H1 (cell line): ENCODE results near the gene SMIM17. TPM values are rescaled to one million over a fixed set of nuclear protein-coding genes. Genes with fewer than 3 reads are reported as not detected.

Source experiments
- CTCF ChIA-PET: fragments of 300-600 bp; sonication (Branson Sonifier 250); formaldehyde crosslinking; loops from one replicate; lab custom pipeline; 2021; ENCODE audit not compliant: partially characterized antibody; lab: Charles Lee
- POLR2A ChIA-PET: fragments of 300-600 bp; sonication (Branson Sonifier 250); formaldehyde crosslinking; loops from one replicate; lab custom pipeline; 2021; ENCODE audit warnings: inconsistent platforms; ENCODE audit not compliant: partially characterized antibody; lab: Charles Lee
- DNase-seq, 2 experiments: peaks; one replicate each; pipeline versions ENCODE4 v3.0.0 to v3.0.0-alpha.2; 2010 to 2022; ENCODE audit warnings: low spot score in 2 of 2, low read depth in 1 of 2, mixed read lengths in 1 of 2
- FAIRE-seq: peaks from 2 replicates; lab custom pipeline; 2011; peaks lifted over from hg19 to GRCh38; lab: Jason Lieb, UNC
- H2AFZ ChIP-seq: 2 replicates; pipeline ENCODE4 v1.8.1; 2012; ENCODE audit warnings: low read length, inconsistent platforms
- H2AK5ac ChIP-seq: 2 replicates; pipeline ENCODE4 v1.6.1; 2013; ENCODE audit warnings: low read depth, low read length
- H2BK120ac ChIP-seq: replicated peaks from 2 replicates; pipeline ENCODE3; 2013; ENCODE audit warnings: low read depth, low read length, inconsistent platforms
- H2BK12ac ChIP-seq: 2 replicates; pipeline ENCODE4 v1.6.1; 2013; ENCODE audit warnings: low read depth, low read length
- H2BK15ac ChIP-seq: 2 replicates; pipeline ENCODE4 v1.6.1; 2013; ENCODE audit warnings: low read length
- H2BK20ac ChIP-seq: 2 replicates; pipeline ENCODE4 v1.6.1; 2013; ENCODE audit warnings: low read length
- H2BK5ac ChIP-seq: 2 replicates; pipeline ENCODE4 v1.6.1; 2013; ENCODE audit warnings: low read depth, low read length
- H3K14ac ChIP-seq: 2 replicates; pipeline ENCODE4 v1.6.1; 2013; ENCODE audit warnings: inconsistent platforms; ENCODE audit not compliant: insufficient read length
- H3K18ac ChIP-seq: 2 replicates; pipeline ENCODE4 v1.6.1; 2013; ENCODE audit warnings: low read length; ENCODE audit errors: extremely low read depth
- H3K23ac ChIP-seq: 2 replicates; pipeline ENCODE4 v1.6.1; 2013; ENCODE audit warnings: inconsistent platforms; ENCODE audit not compliant: insufficient read length
- H3K23me2 ChIP-seq: 2 replicates; pipeline ENCODE4 v1.6.1; 2013; ENCODE audit warnings: low read depth, low read length
- H3K27ac ChIP-seq: 2 replicates; pipeline ENCODE4 v1.6.1; 2011; ENCODE audit warnings: low read depth, low read length, inconsistent platforms
- H3K27me3 ChIP-seq, 4 experiments: replicated peaks in 1 of 4; 1 replicate in 1 of 4; 2 replicates in 3 of 4; pipeline versions ENCODE4 v1.6.1 to v1.8.1; 2011 to 2013; ENCODE audit warnings: low read length in 3 of 4, mild to moderate bottlenecking in 3 of 4, inconsistent platforms in 2 of 4, mixed read lengths in 2 of 4, moderate library complexity in 1 of 4; ENCODE audit not compliant: control insufficient read depth in 3 of 4, insufficient read depth in 3 of 4; ENCODE audit errors: extremely low read depth in 1 of 4
- H3K36me3 ChIP-seq, 4 experiments: 2 replicates each; pipeline versions ENCODE4 v1.6.1 to v1.8.1; 2011 to 2013; ENCODE audit warnings: mild to moderate bottlenecking in 4 of 4, low read length in 3 of 4, moderate library complexity in 2 of 4, control low read depth in 1 of 4, inconsistent platforms in 1 of 4; ENCODE audit not compliant: insufficient read depth in 4 of 4, control insufficient read depth in 2 of 4
- H3K4ac ChIP-seq: replicated peaks from 2 replicates; pipeline ENCODE3; 2013; ENCODE audit warnings: low read length, low read depth, mixed read lengths, inconsistent platforms; ENCODE audit not compliant: insufficient read length
- H3K4me1 ChIP-seq, 4 experiments: replicated peaks in 1 of 4; 1 replicate in 1 of 4; 2 replicates in 3 of 4; pipeline versions ENCODE4 v1.6.1 to v1.8.1; 2011 to 2013; ENCODE audit warnings: low read length in 3 of 4, inconsistent platforms in 2 of 4, mixed read lengths in 1 of 4; ENCODE audit not compliant: insufficient read depth in 4 of 4, control insufficient read depth in 3 of 4
- H3K4me2 ChIP-seq, 2 experiments: 2 replicates each; pipeline versions ENCODE4 v1.6.1 to v1.8.1; 2011 to 2013; ENCODE audit warnings: low read depth in 2 of 2, low read length in 2 of 2, control low read depth in 1 of 2, inconsistent platforms in 1 of 2, mild to moderate bottlenecking in 1 of 2; ENCODE audit not compliant: insufficient read depth in 1 of 2
- H3K4me3 ChIP-seq, 4 experiments: fragments of 200-600, 300-600 bp in 1 of 4; sonication (generic), shearing (Covaris generic), sonication (Bioruptor Twin) in 1 of 4; 2 replicates each; pipeline versions ENCODE4 v1.5.1 to v1.8.1; 2011 to 2016; ENCODE audit warnings: low read length in 4 of 4, low read depth in 3 of 4, control low read depth in 2 of 4, inconsistent platforms in 2 of 4, mild to moderate bottlenecking in 2 of 4, mixed read lengths in 1 of 4, moderate library complexity in 1 of 4; ENCODE audit not compliant: insufficient read depth in 2 of 4; ENCODE audit errors: extremely low read depth in 1 of 4
- H3K56ac ChIP-seq: replicated peaks from 2 replicates; pipeline ENCODE3; 2013; ENCODE audit warnings: low read depth, mild to moderate bottlenecking, mixed read lengths, low read length, inconsistent platforms; ENCODE audit not compliant: insufficient read length
- H3K79me1 ChIP-seq: 2 replicates; pipeline ENCODE4 v1.6.1; 2013; ENCODE audit warnings: low read depth, low read length, control low read depth
- H3K79me2 ChIP-seq, 2 experiments: 2 replicates each; pipeline versions ENCODE4 v1.6.1 to v1.8.1; 2012 to 2013; ENCODE audit warnings: low read length in 2 of 2, mild to moderate bottlenecking in 2 of 2, inconsistent platforms in 1 of 2; ENCODE audit not compliant: insufficient read depth in 2 of 2, control insufficient read depth in 1 of 2
- H3K9ac ChIP-seq, 4 experiments: replicated peaks in 1 of 4; 1 replicate in 1 of 4; 2 replicates in 3 of 4; pipeline versions ENCODE4 v1.6.1 to v1.8.1; 2011 to 2013; ENCODE audit warnings: low read depth in 3 of 4, low read length in 3 of 4, control low read depth in 2 of 4, mild to moderate bottlenecking in 2 of 4, moderate library complexity in 2 of 4, inconsistent platforms in 1 of 4; ENCODE audit errors: extremely low read depth in 1 of 4
- H3K9me3 ChIP-seq, 2 experiments: 2 replicates each; pipeline versions ENCODE4 v1.6.1 to v1.8.1; 2012 to 2013; ENCODE audit warnings: mild to moderate bottlenecking in 2 of 2, moderate library complexity in 2 of 2, control low read depth in 1 of 2, inconsistent platforms in 1 of 2, low read depth in 1 of 2, low read length in 1 of 2, mixed read lengths in 1 of 2; ENCODE audit not compliant: insufficient read depth in 2 of 2
- H4K20me1 ChIP-seq, 2 experiments: replicated peaks in 1 of 2; 2 replicates each; pipeline versions ENCODE3 to v1.8.1; 2011 to 2013; ENCODE audit warnings: inconsistent platforms in 2 of 2, low read length in 2 of 2, mild to moderate bottlenecking in 1 of 2; ENCODE audit not compliant: insufficient read depth in 2 of 2, control insufficient read depth in 1 of 2
- H4K5ac ChIP-seq: 2 replicates; pipeline ENCODE4 v1.6.1; 2013; ENCODE audit warnings: low read length, low read depth, mixed read lengths, inconsistent platforms; ENCODE audit not compliant: insufficient read length
- H4K8ac ChIP-seq: 2 replicates; pipeline ENCODE4 v1.8.0; 2013; ENCODE audit warnings: mild to moderate bottlenecking, moderate library complexity, low read length, inconsistent platforms; ENCODE audit not compliant: insufficient read depth; ENCODE audit errors: extremely low read depth
- H4K91ac ChIP-seq: replicated peaks from 2 replicates; pipeline ENCODE3; 2013; ENCODE audit warnings: low read length, mixed read lengths, inconsistent platforms; ENCODE audit not compliant: insufficient read length
- BCL11A ChIP-seq, 2 experiments: IDR thresholded peaks; one replicate each; pipeline ENCODE4 v1.6.1; 2011; ENCODE audit warnings: low read depth in 2 of 2, low read length in 2 of 2, mild to moderate bottlenecking in 2 of 2
- CBX8 ChIP-seq: fragments of 300-800, 300-1000 bp; sonication (generic); IDR thresholded peaks from 2 replicates; pipeline ENCODE4 v1.7.1; 2016; ENCODE audit warnings: low read depth, low read length, borderline replicate concordance
- CEBPB ChIP-seq: IDR thresholded peaks from 2 replicates; pipeline ENCODE4 v1.6.1; 2012; ENCODE audit warnings: low read depth, low read length
- JUN ChIP-seq: IDR thresholded peaks from 2 replicates; pipeline ENCODE4 v1.6.1; 2011; ENCODE audit warnings: low read depth, mild to moderate bottlenecking, improper control_type of control experiment, low read length
- JUND ChIP-seq: IDR thresholded peaks from 2 replicates; pipeline ENCODE4 v1.6.1; 2011; ENCODE audit warnings: mild to moderate bottlenecking, improper control_type of control experiment, low read length
- KDM5A ChIP-seq: fragments of 200-600 bp; IDR thresholded peaks from 2 replicates; pipeline ENCODE4 v1.7.1; 2012; ENCODE audit warnings: mild to moderate bottlenecking, low read length, inconsistent platforms, mixed read lengths
- NRF1 ChIP-seq: IDR thresholded peaks from 2 replicates; pipeline ENCODE4 v1.6.1; 2011; ENCODE audit warnings: mild to moderate bottlenecking, low read depth, low read length, improper control_type of control experiment
- PHF8 ChIP-seq: fragments of 200-600 bp; sonication (generic); conservative IDR thresholded peaks from 2 replicates; pipeline ENCODE4 v1.7.1; 2012; ENCODE audit warnings: low read depth, mild to moderate bottlenecking, inconsistent platforms, low read length, moderate library complexity
- RBBP5 ChIP-seq: IDR thresholded peaks from 2 replicates; pipeline ENCODE4 v1.7.1; 2012; ENCODE audit warnings: low read depth, mild to moderate bottlenecking, inconsistent platforms, low read length, moderate library complexity, borderline replicate concordance
- SP1 ChIP-seq: IDR thresholded peaks from 2 replicates; pipeline ENCODE4 v1.6.1; 2011; ENCODE audit warnings: low read depth, low read length
- SRF ChIP-seq: IDR thresholded peaks from 2 replicates; pipeline ENCODE4 v1.6.1; 2011; ENCODE audit warnings: mild to moderate bottlenecking, low read depth, low read length, moderate library complexity
- TEAD4 ChIP-seq: IDR thresholded peaks from 2 replicates; pipeline ENCODE4 v1.6.1; 2012; ENCODE audit warnings: low read depth, low read length, inconsistent platforms, mixed read lengths
- YY1 ChIP-seq: IDR thresholded peaks from 2 replicates; pipeline ENCODE4 v1.6.1; 2011; ENCODE audit warnings: low read depth, mild to moderate bottlenecking, low read length
- WGBS, 2 experiments: shearing (Covaris generic) in 1 of 2; methylation state at CpG; one replicate each; pipeline versions ENCODE4 v1.1.6 to v1.1.7; 2013 to 2015; ENCODE audit warnings: low lambda C conversion rate in 2 of 2, mixed read lengths in 2 of 2, inconsistent platforms in 1 of 2, low coverage in 1 of 2, missing lambda C conversion rate in 1 of 2; ENCODE audit not compliant: insufficient replicate concordance in 2 of 2, insufficient coverage in 1 of 2, insufficient read length in 1 of 2; ENCODE audit errors: extremely low coverage in 1 of 2, missing lambda C conversion rate in 1 of 2; 5-methylcytosine and 5-hydroxymethylcytosine counted together
- polyA plus RNA-seq, 7 experiments: library from polyadenylated mRNA; depleted of rRNA in 3 of 7; stranded (reverse) in 5 of 7; unstranded in 2 of 7; fragments of >200 nt in 5 of 7; fragments of 200-250 nt in 2 of 7; gene quantifications; 1 replicate in 5 of 7; 2 replicates in 1 of 7; 4 replicates in 1 of 7; pipeline versions ENCODE4 v1.2.1 to v1.2.3, GENCODE V29; 2011 to 2013; ENCODE audit warnings: missing spikeins in 2 of 7, mixed read lengths in 2 of 7
- total RNA-seq: library from RNA; stranded (reverse); fragmentation: NEBNext Ultra II Directional; extraction: Animal tissue kit (Norgen Biotek cat#: 25700); gene quantifications from 2 replicates; pipeline ENCODE4 v1.2.1, GENCODE V29; 2021
- TF ChIP-seq, protein P1 (sequence below): IDR thresholded peaks from 2 replicates; pipeline ENCODE4 v1.6.1; 2011; ENCODE audit warnings: low read length, improper control_type of control experiment

The SMIM17 gene
- total and polyA plus RNA-seq, 2 of the 8 experiments (the other 6 are each of a cell fraction or from before 2014, with no cell fraction given) = 0.06 TPM; not detected in 1

DNA sequence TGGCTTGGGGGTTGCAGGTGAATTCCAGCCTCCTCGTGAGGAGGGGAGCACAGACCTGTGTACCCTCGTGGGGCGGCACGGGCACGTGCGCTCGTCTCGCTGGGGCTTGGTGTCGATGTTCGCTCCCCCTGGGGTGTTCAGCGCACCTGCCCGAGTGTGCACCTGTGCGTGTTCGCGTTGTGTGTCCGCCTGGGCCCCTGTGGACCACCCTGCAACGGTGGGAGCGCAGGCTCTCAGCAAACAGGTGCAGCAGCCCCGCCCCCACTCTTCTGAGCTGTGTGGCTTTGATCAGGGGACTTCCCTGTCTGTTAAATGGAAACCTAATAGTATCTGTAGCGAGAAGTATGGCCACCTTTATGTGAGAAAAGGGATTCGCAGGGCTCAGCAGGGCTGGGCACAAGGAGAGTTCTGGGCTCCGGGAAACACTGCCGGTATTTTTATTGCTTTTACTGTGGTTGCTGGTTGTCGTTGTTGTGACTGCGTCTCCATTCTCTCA lies 549 bp downstream of the SMIM17 start:
- Histone ChIP-seq H3K79me1 (no peaks in the 10 kb centered on the region), H4K5ac (no peak overlapping the region), H3K23me2 (peaks cover 11% of the 10 kb centered on the region; the same call in 1 of the 2 replicates), H2BK12ac (no peak overlapping the region), H3K56ac (no peak overlapping the region), H3K9me3 (peaks cover 68 to 84% of the 10 kb centered on the region in 2 experiments), H2BK15ac (no peak overlapping the region), H2BK5ac (no peak overlapping the region), H3K4me2 (no peak overlapping the region), H3K14ac (no peak overlapping the region), H2AFZ (no peak overlapping the region), H3K79me2 (no peaks in the 10 kb centered on the region), H3K4me3 (no peak overlapping the region), H2BK120ac (no peak overlapping the region), H3K4ac (no peak overlapping the region), H4K20me1 (no peaks in the 10 kb centered on the region), H3K4me1 (no peaks in the 10 kb centered on the region), H3K23ac (no peak overlapping the region), H2AK5ac (no peak overlapping the region), H4K8ac (no peak overlapping the region), H3K9ac (no peak overlapping the region), H3K27ac (no peak overlapping the region), H4K91ac (no peak overlapping the region), H3K18ac (no peak overlapping the region), H2BK20ac (no peak overlapping the region), H3K27me3 (no peaks in the 10 kb centered on the region), H3K36me3 (no peaks in the 10 kb centered on the region)
- FAIRE-seq = no peak
- WGBS, 2 experiments = 83% methylated on average over 23 of the region's 25 CpGs; no CpG with 5 or more reads in 1 of the 2 experiments
- DNase-seq = no peak
- ChIA-PET CTCF (no interaction called here), POLR2A (no interaction called here)
- no peak for TF ChIP-seq NRF1
- no peak for TF ChIP-seq CEBPB
- no peak for TF ChIP-seq JUND
- no peak for TF ChIP-seq YY1
- TF ChIP-seq SRF = no peak
- no peak for TF ChIP-seq CBX8
- no peak for TF ChIP-seq TEAD4
- no peak for TF ChIP-seq KDM5A
- TF ChIP-seq JUN = no peak
- no peak for TF ChIP-seq PHF8
- TF ChIP-seq BCL11A (IDR thresholded peaks at IDR 0.05; ENCODE audit: low read depth in 2 of 2, low read length in 2 of 2) = no peak
- no peak for TF ChIP-seq SP1
- no peak for TF ChIP-seq RBBP5
- TF ChIP-seq, protein P1, sequence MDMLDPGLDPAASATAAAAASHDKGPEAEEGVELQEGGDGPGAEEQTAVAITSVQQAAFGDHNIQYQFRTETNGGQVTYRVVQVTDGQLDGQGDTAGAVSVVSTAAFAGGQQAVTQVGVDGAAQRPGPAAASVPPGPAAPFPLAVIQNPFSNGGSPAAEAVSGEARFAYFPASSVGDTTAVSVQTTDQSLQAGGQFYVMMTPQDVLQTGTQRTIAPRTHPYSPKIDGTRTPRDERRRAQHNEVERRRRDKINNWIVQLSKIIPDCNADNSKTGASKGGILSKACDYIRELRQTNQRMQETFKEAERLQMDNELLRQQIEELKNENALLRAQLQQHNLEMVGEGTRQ = no peak
